GM19239 (cell line): ENCODE measurements around the gene GAGE12J.
"Not testable (repeated sequence)": the region's sequence is repeated elsewhere in the genome, so short reads cannot be mapped to it uniquely, and the experiment has no call there.

ENCODE experiments used
- DNase-seq: peaks from one replicate; pipeline ENCODE4 v3.0.0; 2011; ENCODE audit warnings: low spot score; ENCODE audit not compliant: insufficient read length
- FAIRE-seq: peaks from 2 replicates; lab custom pipeline; 2011; peaks lifted over from hg19 to GRCh38; lab: Jason Lieb, UNC

The GAGE12J gene, protein sequence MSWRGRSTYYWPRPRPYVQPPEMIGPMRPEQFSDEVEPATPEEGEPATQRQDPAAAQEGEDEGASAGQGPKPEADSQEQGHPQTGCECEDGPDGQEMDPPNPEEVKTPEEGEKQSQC

DNA sequence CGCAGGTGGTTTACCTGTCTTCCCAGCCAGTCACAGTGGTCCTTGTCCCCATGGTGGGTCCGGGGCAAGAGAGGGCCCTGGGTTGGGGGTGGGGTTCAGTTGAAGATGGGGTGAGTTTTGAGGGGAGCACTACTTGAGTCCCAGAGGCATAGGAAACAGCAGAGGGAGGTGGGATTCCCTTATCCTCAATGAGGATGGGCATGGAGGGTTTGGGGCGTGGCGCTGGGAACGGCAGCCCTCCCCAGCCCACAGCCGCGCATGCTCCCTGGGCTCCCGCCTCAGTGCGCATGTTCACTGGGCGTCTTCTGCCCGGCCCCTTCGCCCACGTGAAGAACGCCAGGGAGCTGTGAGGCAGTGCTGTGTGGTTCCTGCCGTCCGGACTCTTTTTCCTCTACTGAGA is at the start of gene GAGE12J:
Gene GAGE12J, plus strand, starts transcription at position 301 of the 400 bp plus-strand sequence. CDS start 1,157 bp downstream, outside the sequence.
- FAIRE-seq, DNase-seq: not testable (repeated sequence)

DNA sequence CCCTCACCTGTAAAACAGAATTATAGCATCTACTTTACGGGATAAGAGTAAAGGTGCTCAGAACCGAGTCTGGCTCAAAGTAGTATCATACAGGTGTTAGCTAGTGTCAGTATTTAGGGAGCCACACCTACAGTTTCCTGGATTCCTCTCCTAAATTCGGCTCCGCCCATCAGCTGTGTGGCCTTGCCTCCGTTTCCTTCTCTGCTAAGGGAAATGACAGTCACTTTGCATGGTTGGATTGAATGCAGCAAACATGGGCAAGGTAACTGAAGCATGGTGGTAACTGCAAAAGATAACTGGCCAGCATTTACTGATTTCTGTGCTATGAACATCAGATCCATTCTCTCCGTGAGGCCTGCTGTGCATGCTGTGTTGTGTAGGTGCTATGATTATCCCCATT is 49.4 kb upstream of the GAGE12J start:
- DNase-seq (no peak), FAIRE-seq (no peak)

DNA sequence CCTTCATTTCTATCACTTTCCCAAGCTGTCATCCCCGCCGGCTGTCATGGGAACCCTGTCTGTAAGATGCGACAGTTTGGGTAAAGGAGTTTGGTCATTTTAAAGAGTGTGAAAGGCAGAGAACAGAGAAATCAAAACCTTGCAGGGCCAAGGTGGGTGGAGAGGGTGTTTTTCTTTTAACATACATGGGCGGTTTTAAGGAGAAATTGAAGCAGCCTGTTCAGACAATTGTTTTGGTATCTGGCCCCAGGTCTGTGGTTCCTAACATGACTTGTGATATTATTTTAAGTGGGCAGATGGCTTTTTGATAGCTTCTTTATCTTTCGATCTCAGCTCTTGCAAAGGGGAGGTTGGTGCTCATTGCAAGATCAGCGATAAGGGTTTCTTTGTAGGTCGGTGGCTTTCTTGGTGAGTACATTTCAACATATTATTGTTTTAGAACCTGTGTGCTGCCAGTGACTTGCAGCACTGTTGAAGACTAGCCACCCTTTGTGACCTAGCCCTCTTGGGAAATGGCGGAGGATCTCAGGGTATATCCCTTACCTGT is 48.6 kb upstream of the GAGE12J start:
- DNase-seq (no peak), FAIRE-seq (no peak)

DNA sequence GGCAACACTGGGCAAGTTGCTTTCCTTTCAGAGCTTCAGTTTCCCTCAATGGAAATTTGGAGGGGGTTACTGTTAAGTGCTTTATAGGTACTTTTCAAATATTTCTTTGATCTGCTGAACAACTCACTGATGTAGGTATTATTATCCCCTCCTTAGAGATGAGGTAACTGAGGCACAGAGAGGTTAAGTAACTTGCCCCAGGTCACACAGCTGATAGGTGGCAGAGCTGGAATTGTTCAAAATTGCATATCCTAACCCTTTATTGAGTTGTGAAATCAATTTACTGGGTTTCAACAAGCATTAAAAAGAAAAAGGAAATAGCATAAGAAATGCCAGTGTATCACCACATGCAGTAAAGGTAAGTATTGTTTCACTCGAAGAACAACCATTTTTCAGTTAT is 45.6 kb upstream of the GAGE12J start:
- FAIRE-seq = no peak

DNA sequence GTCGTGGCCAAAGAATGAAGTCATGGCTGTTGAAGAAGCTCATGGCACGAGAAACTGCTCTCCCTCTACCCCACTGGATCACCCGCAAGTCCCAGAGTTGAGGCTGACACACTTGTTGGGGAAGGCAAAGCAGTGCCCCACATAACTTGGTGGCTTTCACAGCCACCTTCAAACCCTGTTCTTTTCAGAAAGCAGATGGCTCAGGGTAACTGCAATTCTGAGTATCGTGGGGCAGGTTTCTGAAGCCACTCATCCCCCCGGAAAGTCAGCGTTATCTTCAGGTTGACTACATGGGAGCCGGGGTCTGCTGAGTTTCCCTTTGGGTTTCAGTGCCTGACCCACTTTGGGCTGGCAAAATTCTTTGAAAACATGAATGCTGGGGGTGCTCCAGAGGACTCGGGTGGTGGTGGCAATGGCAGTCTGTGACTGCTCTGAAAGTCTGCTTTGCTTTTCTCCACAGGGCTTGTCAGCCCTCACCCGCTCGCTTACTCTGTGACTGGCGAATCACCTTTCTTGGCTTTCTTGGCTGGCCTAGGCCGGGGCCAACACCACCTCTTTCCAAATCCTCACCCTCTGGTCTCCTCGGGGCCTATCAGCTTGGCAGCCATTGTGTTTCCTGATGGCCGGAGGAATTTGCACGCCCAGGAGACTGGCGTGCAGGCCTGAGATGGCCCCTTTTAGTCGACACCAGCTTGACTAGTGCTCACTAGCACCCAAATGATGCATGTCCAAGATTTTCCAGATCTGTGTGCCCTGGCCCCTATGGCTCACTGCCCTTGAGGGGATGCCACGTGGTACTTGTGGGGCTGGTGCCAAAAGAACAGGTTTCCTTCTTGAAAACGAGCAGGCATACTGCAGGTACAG is 44.9 kb upstream of the GAGE12J start:
- FAIRE-seq (no peak), DNase-seq (no peak)

More for the DNA sequence above, 45.6 kb upstream of the GAGE12J start:
- no peak for DNase-seq

DNA sequence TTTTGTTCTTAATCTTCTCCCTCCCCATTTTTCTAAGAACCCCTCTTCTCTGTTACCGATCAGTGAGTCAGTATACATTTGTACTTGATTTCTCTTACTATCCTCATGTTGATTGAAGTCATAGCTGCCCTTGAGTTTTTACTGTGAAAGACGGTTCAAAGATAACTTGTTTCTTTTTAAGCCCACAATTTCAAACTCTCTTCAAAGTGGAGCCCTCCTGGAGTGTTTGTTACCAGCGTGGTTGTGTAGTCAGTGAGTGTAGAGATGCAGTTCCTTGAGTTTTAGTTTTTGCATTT is 44.4 kb upstream of the GAGE12J start:
- FAIRE-seq (no peak), DNase-seq (no peak)

DNA sequence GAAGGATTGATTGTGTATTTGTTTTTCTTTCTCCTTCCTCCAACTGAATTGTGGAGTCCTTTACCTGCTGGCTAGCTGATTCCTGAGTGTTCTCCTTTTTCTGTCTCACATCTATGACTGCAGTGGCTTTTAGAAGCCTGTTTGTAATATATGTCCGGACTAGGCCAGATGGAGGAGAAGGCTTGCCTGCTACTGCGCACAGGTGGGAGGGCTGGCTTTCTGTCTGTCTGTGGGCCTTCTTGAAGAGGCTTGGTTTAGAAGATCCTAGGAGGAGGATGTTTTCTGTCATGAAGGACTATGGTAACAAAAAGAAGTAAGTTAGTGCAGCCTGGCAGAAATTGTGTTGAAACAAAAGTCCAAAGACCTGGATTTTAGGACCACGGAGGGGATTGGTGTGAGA is 43.8 kb upstream of the GAGE12J start:
- FAIRE-seq (no peak), DNase-seq (no peak)

DNA sequence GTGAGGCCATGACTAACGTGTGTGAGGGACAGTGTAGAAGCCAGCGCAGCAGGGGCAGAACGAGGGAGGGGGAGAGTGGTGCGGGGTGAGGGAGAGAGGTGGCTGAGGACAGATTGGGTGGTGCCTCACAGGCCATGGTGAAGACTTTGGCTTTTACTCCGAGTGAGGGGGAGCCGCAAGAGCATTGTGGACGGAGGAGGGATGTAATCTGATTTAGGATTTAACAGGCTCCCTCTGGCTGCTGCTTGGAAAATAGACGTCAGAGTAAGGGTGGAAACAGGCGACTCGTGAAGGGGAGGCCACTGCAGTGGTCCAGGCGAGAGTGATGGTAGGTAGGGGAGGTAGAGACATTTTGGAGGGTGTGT is 39.2 kb upstream of the GAGE12J start:
- no peak for FAIRE-seq
- DNase-seq = no peak

DNA sequence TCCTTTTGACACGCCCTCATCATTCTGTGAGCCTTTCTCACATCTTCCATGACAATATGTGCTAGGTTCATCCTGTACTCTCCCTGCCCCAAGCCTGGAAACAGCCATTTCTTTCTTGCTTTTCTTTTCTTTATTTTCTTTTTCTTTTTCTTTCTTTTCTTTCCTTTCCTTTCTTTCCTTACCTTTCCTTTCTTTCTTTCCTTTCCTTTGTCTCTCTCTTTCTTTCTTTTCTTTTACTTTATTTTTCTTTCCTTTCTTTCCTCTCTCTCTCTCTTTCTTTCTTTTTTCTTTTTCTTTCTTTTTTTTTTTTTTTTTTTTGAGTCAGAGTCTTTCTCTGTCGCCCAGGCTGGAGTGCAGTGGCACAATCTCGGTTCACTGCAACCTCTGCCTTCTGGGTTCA is 37.6 kb upstream of the GAGE12J start:
- FAIRE-seq = no peak
- no peak for DNase-seq

DNA sequence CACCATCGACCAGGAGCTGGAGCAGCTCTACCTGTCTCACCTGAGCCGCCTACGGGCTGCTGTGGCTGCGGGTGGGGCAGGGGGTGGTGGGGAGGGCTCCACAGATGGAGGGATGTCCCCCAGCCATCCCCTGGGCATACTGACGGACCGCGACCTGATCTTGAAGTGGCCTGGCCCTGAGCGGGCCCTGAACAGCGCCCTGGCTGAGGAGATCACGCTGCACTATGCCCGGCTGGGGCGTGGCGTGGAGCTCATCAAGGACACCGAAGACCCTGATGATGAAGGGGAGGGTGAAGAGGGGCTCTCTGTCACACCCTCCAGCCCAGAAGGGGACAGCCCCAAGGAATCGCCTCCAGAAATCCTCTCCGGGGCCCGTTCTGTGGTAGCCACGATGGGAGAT is 35.7 kb upstream of the GAGE12J start:
- no peak for FAIRE-seq
- no peak for DNase-seq

DNA sequence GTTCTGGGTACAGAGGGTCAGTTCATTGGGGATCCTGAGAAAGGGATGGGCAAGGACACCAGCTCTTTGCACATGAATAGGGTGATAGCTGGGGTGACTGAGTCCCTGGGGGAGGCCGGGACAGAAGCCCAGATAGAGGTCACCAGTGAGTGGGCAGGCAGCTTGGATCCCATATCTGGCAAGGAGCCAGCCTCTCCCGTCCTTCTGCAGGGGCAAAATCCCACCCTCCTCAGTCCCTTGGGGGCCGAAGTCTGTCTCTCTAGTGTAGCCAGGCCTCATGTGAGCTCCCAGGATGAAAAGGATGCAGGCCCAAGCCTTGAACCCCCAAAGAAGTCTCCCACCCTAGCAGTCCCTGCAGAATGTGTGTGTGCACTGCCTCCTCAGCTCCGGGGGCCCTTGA is 35.3 kb upstream of the GAGE12J start:
- no peak for FAIRE-seq
- DNase-seq = no peak

DNA sequence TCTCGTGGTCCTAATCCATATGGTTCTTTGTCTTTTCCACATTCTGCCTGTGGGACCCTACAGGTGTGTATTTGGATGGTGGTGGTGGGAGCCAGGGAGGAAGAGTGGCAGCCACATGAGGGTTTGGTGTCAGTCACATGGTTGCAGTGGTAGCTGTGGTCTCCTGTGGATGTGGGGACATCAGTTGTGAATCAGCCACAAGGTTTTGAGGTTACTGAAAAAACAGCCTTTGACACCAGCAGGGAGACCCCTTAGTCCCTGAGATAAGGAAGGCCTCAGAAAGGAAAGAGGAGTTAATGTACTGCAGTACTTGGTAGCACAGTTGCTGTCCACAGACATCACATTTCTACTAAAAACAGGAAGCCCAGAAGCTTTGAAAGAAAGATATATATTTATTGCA is 34.2 kb upstream of the GAGE12J start:
- FAIRE-seq (no peak), DNase-seq (no peak)

DNA sequence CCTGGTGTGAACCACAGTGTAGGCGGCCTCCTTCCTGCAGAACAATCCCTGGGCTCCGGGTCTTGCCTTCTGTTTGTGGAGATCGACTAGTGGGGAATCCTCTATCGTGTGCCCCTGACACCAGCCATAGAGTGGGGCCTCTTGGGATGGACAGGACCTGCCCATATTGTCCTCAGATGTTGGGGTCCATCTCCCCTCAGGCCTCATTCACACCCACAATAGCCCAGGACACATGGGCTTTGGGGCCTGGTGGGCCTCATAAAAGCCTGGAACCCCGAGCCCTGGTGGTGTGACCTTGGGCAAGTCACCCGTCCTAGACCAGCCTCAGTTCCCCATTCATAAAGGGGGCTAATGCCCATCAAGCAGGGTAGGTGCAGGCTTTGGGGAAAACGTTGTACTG is 31.6 kb upstream of the GAGE12J start:
- DNase-seq (no peak), FAIRE-seq (no peak)

DNA sequence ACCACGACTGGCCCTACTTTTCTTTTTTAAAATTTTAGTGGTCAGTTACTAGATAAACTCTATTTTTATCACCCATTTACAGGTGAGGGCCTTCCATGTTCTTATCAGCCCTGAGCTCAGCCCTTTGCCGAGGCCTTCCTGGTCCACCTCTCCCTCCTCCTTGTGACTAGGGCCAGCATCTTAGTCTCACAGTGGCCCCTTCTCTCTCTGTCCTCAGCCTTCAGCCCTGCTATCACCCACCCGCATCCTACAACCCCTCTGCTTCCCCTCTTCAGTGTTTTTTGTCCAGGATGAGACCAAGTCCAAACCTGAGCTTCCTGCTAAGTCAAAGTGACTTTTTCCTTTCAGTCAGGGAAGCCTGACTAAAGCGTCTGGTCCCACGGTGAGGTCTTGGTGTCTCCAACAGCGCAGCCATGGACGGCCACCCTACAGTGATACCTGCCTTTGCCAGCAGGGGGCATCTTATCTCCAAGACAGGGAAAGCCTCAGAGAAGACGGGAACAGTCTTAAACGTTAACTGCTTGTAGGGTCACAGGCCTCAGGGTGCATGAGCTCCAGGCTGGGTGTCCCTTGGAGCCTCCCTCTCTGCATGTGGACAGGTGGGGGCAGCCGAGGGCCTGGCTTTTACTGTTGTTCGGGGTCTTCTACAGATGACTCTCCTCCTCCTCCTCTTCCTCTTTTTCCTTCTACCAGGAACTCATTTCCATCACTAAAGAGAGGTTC is 30.1 kb upstream of the GAGE12J start:
- DNase-seq = peak; percentile 7
- FAIRE-seq = peak; percentile 73

DNA sequence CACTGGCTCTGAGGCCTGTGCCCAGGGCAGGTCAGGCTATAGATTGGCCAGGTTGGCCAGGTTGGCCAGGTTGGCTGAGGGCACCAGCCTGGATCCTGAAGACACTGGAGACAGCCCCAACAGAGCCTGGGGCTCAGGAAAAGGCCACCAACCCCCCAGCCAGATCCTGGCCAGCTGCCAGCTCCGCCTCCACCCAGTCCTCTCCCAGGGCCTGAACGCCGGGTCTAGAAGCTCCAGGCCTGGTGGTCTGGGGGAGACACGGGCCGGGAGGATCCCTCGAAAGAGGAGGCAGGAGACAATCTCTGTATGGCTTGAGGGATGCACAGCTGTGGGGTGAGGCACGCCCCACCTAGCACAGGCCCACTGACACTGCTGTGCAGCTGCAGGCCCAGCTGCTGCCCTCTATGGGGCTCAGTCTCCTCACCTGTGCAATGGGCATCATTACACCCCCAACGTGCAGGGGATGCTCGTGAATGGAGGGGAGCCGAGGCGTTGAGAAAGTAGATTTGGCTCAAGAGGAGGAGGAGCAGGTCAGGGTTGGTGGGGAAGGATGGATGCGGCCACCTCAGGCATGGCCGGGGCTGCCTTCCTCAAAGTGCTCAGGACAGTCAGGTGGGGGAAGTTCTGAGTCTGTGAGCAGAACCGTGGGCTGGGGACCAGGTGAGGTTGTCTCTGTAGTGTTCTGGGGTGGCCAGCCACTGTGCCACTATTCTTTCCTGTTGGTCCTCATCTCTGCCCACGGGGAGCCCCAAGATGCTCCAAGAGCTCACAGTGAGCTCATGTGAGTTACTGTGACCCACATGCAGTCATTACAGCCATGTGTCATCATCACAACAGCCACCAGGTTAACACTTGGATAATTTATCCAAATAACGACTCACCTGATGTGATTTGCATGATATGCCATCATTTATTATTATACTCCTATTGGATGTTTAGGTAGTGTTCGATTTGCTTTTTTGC is 29.2 kb upstream of the GAGE12J start:
- no peak for FAIRE-seq
- DNase-seq = no peak

DNA sequence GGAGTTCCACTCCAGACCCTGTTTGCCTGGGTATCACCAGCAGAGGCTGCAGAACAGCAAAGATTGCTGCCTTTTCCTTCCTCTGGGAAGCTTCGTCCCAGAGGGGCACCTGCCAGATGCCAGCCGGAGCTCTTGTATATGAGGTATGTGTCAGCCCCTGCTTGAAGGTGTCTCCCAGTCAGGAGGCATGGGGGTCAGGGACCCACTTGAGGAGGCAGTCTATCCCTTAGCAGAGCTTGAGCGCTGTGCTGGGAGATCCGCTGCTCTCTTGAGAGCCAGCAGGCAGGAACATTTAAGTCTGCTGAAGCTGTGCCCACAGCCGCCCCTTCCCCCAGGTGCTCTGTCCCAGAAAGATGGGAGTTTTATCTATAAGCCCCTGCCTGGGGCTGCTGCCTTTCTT is 22.5 kb upstream of the GAGE12J start:
- not testable (repeated sequence) for DNase-seq, FAIRE-seq

DNA sequence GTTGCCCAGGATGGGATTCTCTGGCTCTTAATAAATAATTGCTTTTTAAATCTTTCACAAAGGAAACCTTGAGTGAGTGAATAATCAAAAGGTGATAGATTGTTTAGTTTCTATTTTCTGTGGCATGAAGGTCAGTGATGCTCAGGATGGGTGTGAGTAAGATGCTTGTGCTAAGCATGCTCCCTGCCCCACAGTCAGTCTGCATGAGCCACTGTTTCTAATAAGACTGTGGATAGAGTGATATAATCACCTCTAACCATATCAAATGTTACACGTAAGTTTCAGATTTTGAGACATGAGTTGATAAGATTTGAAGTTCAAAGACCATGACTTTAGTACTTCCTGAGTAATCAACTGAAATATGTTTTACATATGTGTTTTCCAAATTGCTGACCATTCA is 21.1 kb upstream of the GAGE12J start:
- DNase-seq = no peak
- FAIRE-seq = no peak

DNA sequence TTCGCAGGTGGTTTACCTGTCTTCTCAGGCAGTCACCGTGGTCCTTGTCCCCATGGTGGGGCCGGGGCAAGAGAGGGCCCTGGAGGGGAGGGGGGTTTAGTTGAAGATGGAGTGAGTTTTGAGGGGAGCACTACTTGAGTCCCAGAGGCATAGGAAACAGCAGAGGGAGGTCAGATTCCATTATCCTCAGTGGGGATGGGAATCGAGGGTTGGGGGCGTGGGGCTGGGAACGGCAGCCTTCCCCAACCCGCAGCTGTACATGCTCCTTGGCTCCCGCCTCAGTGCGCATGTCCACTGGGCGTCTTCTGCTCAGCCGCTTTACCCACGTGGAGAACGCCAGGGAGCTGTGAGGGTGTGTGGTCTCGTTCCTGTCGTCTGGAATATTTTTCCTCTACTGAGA is 18.5 kb upstream of the GAGE12J start, which contains the start of gene GAGE10:
Gene GAGE10, plus strand, starts transcription at position 301 of the 400 bp plus-strand sequence. CDS start 1,214 bp downstream, outside the sequence.
- no peak for DNase-seq
- FAIRE-seq = no peak

DNA sequence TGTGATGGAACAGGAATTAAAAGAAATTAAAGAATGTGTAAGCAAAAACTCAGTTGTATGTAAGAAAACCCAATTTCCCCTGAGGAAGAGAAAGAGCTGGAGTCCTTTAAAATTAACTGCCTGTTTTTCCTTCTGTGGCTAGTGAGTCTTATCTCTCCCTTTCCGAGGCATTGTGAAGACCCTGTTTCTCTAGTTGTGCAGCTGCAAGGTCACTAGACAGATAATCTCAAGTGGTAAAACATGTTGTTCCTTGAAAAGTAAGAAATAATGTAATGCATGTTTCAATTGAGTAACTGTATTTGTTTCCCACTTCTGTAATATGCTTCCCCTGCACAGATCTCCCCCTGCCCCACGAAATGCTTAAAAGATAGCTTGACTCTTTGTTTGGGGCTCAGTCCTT is 14.1 kb upstream of the GAGE12J start:
- not testable (repeated sequence) for FAIRE-seq, DNase-seq
